SK-N-SH treated with all-trans-retinoic acid at 6 μM for 48 hours (cell line): Measurements from ENCODE around the gene MCTP2.

Experiments used
- ATAC-seq: fragments of 200-7000 bp; cut with Tn5 transposase; 3 replicates; pipeline ENCODE4 v1.9.1; 2020; ENCODE audit warnings: mild to moderate bottlenecking, moderate library complexity
- ARNTL ChIP-seq: fragments of 450-650 bp; formaldehyde crosslinking; IDR thresholded peaks from 2 replicates; pipeline ENCODE4 v1.5.0; 2020; ENCODE audit warnings: low read depth, mild to moderate bottlenecking, moderate library complexity, borderline replicate concordance
- CREB5 ChIP-seq: fragments of 250-450 bp; sonication (Bioruptor Pico); IDR thresholded peaks from 2 replicates; pipeline ENCODE4 v1.5.1; 2020; ENCODE audit warnings: low read depth, mild to moderate bottlenecking, moderate library complexity
- CSDC2 ChIP-seq: fragments of 250-450 bp; sonication (Bioruptor Pico); IDR thresholded peaks from 2 replicates; pipeline ENCODE4 v1.5.0; 2020; ENCODE audit warnings: mild to moderate bottlenecking, moderate library complexity
- CSRNP3 ChIP-seq: fragments of 250-450 bp; sonication (Bioruptor Pico); IDR thresholded peaks from 2 replicates; pipeline ENCODE4 v1.5.1; 2021; ENCODE audit warnings: mild to moderate bottlenecking, moderate library complexity
- ESRRG ChIP-seq: fragments of 250-450 bp; sonication (Bioruptor Pico); IDR thresholded peaks from 2 replicates; pipeline ENCODE4 v1.6.1; 2021; ENCODE audit warnings: mild to moderate bottlenecking
- GLIS3 ChIP-seq: fragments of 250-450 bp; sonication (Bioruptor Pico); IDR thresholded peaks from 2 replicates; pipeline ENCODE4 v1.5.0; 2020; ENCODE audit warnings: mild to moderate bottlenecking, moderate library complexity
- ISL1 ChIP-seq: fragments of 250-450 bp; sonication (Bioruptor Pico); IDR thresholded peaks from 2 replicates; pipeline ENCODE4 v2.1.2; 2022; ENCODE audit warnings: mild to moderate bottlenecking, moderate library complexity
- OSR1 ChIP-seq: fragments of 250-450 bp; sonication (Bioruptor Pico); IDR thresholded peaks from 2 replicates; pipeline ENCODE4 v1.8.0; 2022; ENCODE audit warnings: moderate library complexity, mild to moderate bottlenecking, inconsistent platforms
- PATZ1 ChIP-seq: fragments of 250-450 bp; sonication (Bioruptor Pico); IDR thresholded peaks from 2 replicates; pipeline ENCODE4 v1.8.0; 2020; ENCODE audit warnings: mild to moderate bottlenecking, moderate library complexity, borderline replicate concordance
- POU6F1 ChIP-seq: fragments of 250-450 bp; sonication (Bioruptor Pico); IDR thresholded peaks from 2 replicates; pipeline ENCODE4 v1.8.0; 2021; ENCODE audit warnings: low read depth, mild to moderate bottlenecking, moderate library complexity, borderline replicate concordance
- RARB ChIP-seq: fragments of 250-450 bp; sonication (Bioruptor Pico); IDR thresholded peaks from 2 replicates; pipeline ENCODE4 v1.8.0; 2021; ENCODE audit warnings: mild to moderate bottlenecking, moderate library complexity
- TCF4 ChIP-seq: fragments of 250-450 bp; sonication (Bioruptor Pico); IDR thresholded peaks from 2 replicates; pipeline ENCODE4 v1.8.0; 2021; ENCODE audit warnings: mild to moderate bottlenecking, moderate library complexity, borderline replicate concordance
- TOX ChIP-seq: fragments of 250-450 bp; sonication (Bioruptor Pico); IDR thresholded peaks from 2 replicates; pipeline ENCODE4 v1.8.0; 2021; ENCODE audit warnings: mild to moderate bottlenecking, moderate library complexity, borderline replicate concordance
- TSHZ2 ChIP-seq: fragments of 250-450 bp; sonication (Bioruptor Pico); IDR thresholded peaks from 2 replicates; pipeline ENCODE4 v1.5.0; 2020; ENCODE audit warnings: mild to moderate bottlenecking, moderate library complexity
- ZFP3 ChIP-seq: fragments of 250-450 bp; sonication (Bioruptor Pico); IDR thresholded peaks from 2 replicates; pipeline ENCODE4 v1.5.0; 2020; ENCODE audit warnings: mild to moderate bottlenecking, moderate library complexity
- ZFP30 ChIP-seq: fragments of 450-650 bp; formaldehyde crosslinking; IDR thresholded peaks from 2 replicates; pipeline ENCODE4 v1.5.0; 2022; ENCODE audit warnings: mild to moderate bottlenecking, moderate library complexity
- ZNF565 ChIP-seq: fragments of 450-650 bp; formaldehyde crosslinking; conservative IDR thresholded peaks from 2 replicates; pipeline ENCODE4 v1.5.0; 2020; ENCODE audit warnings: low read depth, mild to moderate bottlenecking, moderate library complexity
- ZNF70 ChIP-seq: fragments of 450-650 bp; formaldehyde crosslinking; IDR thresholded peaks from 2 replicates; pipeline ENCODE4 v1.5.0; 2020; ENCODE audit warnings: mild to moderate bottlenecking, moderate library complexity
- ZNF8 ChIP-seq: fragments of 450-650 bp; formaldehyde crosslinking; IDR thresholded peaks from 2 replicates; pipeline ENCODE4 v1.5.0; 2020; ENCODE audit warnings: mild to moderate bottlenecking, moderate library complexity

The MCTP2 gene

GRCh38 chr15:94258246-94258645 lies 26.9 kb downstream of the MCTP2 start:
- ATAC-seq = no peak
- TF ChIP-seq TSHZ2 = no peak
- TF ChIP-seq CSRNP3 (CRISPR knock-in tag) = no peak

GRCh38 chr15:94259121-94259751 lies 27.9 kb downstream of the MCTP2 start:
- ATAC-seq = no peak
- TF ChIP-seq ZNF70 (CRISPR knock-in tag) (no peak), CSRNP3 (CRISPR knock-in tag) (no peak), RARB (CRISPR knock-in tag) (no peak)

GRCh38 chr15:94259863-94260262 lies 28.5 kb downstream of the MCTP2 start:
- TF ChIP-seq OSR1 (CRISPR knock-in tag) (no peak), ZNF565 (CRISPR knock-in tag) (no peak), GLIS3 (CRISPR knock-in tag) (no peak), TOX (CRISPR knock-in tag) (no peak), ZFP30 (CRISPR knock-in tag) (no peak), ARNTL (CRISPR knock-in tag) (no peak), ZNF8 (no peak), RARB (CRISPR knock-in tag) (no peak), ISL1 (no peak), ZNF70 (CRISPR knock-in tag) (no peak), CSDC2 (no peak), ZFP3 (CRISPR knock-in tag) (no peak), PATZ1 (CRISPR knock-in tag) (no peak), POU6F1 (no peak), CREB5 (no peak), TSHZ2 (no peak), TCF4 (no peak), ESRRG (no peak)
- ATAC-seq = no peak
